Transverse colon (tissue), 4 donors: Measurements from ENCODE around the gene C6.

Experiments
- EP300 ChIP-seq: sonication (generic); formaldehyde crosslinking; IDR thresholded peaks from one replicate; pipeline ENCODE4 v1.6.1; 2017; ENCODE audit warnings: antibody characterized with exemption, low read depth
- POLR2A ChIP-seq: fragments of 450-650 bp; IDR thresholded peaks from one replicate; pipeline ENCODE4 v1.6.1; 2016; ENCODE audit warnings: antibody characterized with exemption, mild to moderate bottlenecking, moderate library complexity
- POLR2AphosphoS5 ChIP-seq, 3 donors: sonication (generic); formaldehyde crosslinking; IDR thresholded peaks; one replicate each; pipeline ENCODE4 v1.6.1; 2016; ENCODE audit warnings: antibody characterized with exemption in 3 of 3
- TF ChIP-seq, protein P1 (sequence below), 5 experiments: fragments of 200-600 bp in 3 of 5; fragments of 450-650 bp in 2 of 5; sonication (generic) in 3 of 5; IDR thresholded peaks; 1 replicate in 2 of 5; 2 replicates in 3 of 5; pipeline ENCODE4 v1.5.1; 2016 to 2017; ENCODE audit warnings: antibody characterized with exemption in 5 of 5, inconsistent platforms in 3 of 5, mild to moderate bottlenecking in 2 of 5, moderate library complexity in 1 of 5

DNA sequence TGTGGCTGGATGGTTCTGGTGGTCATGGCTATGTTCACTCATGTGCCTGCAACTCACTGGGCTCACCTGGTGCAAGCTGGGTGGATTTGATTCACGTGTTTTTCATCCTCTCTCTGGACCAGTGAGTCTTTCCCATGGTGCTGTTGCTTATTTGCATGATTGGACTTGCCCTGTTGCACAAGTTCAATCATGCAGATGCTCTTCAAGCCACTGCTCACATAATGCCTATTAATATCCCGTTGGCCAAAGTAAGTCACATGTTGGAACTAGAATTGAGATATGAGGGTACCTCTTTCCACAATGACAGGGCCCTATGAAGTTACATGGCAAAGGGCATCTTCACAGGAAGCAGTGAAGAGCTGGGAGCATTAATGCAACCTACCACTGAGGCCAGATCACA, 115.7 kb downstream of the C6 start:
- TF ChIP-seq, protein P1, sequence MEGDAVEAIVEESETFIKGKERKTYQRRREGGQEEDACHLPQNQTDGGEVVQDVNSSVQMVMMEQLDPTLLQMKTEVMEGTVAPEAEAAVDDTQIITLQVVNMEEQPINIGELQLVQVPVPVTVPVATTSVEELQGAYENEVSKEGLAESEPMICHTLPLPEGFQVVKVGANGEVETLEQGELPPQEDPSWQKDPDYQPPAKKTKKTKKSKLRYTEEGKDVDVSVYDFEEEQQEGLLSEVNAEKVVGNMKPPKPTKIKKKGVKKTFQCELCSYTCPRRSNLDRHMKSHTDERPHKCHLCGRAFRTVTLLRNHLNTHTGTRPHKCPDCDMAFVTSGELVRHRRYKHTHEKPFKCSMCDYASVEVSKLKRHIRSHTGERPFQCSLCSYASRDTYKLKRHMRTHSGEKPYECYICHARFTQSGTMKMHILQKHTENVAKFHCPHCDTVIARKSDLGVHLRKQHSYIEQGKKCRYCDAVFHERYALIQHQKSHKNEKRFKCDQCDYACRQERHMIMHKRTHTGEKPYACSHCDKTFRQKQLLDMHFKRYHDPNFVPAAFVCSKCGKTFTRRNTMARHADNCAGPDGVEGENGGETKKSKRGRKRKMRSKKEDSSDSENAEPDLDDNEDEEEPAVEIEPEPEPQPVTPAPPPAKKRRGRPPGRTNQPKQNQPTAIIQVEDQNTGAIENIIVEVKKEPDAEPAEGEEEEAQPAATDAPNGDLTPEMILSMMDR (IDR thresholded peaks at IDR 0.05) = no peak
- TF ChIP-seq POLR2A (no peak), EP300 (no peak), POLR2AphosphoS5 (IDR thresholded peaks at IDR 0.05) (no peak)
